ENCODE results near the gene LGR5. TPM values are rescaled to one million over a fixed set of nuclear protein-coding genes. Genes with fewer than 3 reads are reported as not detected.

Gene LGR5
- total and polyA plus RNA-seq, 9 of the 15 experiments (the other 6 are each of a cell fraction or from before 2014, with no cell fraction given) = not detected

- H3K4me3 ChIP-seq = no peak overlapping the region
- in situ Hi-C loops (cut with MboI) (no loop called here), intact Hi-C loops (cut with micrococcal nuclease) (no loop called here)
- H3K36me3 ChIP-seq (ENCODE audit: control insufficient read depth, insufficient read depth, low read length) = no peaks in the 10 kb centered on the region
- H2AFZ ChIP-seq (ENCODE audit: low read depth, low read length) = no peak overlapping the region
- BruUV-seq (replicated peaks) = no TSS peak
- H3K9me3 ChIP-seq (replicated peaks; ENCODE audit: control insufficient read depth, insufficient read depth, low read depth, low read length) = no peaks in the 10 kb centered on the region
- FAIRE-seq (no peak), ATAC-seq (no peak), DNase-seq (ENCODE audit: extremely low read depth in 1 of 4, low spot score in 3 of 4) (no peak)
- no peak overlapping the region for H3K27ac ChIP-seq (ENCODE audit: extremely low read depth, low read depth, low read length)
- H4K20me1 ChIP-seq (replicated peaks; ENCODE audit: control insufficient read depth, insufficient read depth, low read length) = no peaks in the 10 kb centered on the region
- TF ChIP-seq XRCC4 (IDR thresholded peaks at IDR 0.05; ENCODE audit: extremely low read depth, insufficient read depth, insufficient read length) (no peak), ZNF133 (CRISPR knock-in tag; IDR thresholded peaks at IDR 0.05) (no peak), FOXK1 (CRISPR knock-in tag; IDR thresholded peaks at IDR 0.05; ENCODE audit: borderline replicate concordance) (no peak)
- H3K9me1 ChIP-seq (ENCODE audit: control insufficient read depth, insufficient read depth, low read length) = no peaks in the 10 kb centered on the region
- POLR2A ChIA-PET = no interaction called here
- no peaks in the 10 kb centered on the region for H3K79me2 ChIP-seq (ENCODE audit: control insufficient read depth, insufficient read depth, low read length)
- H3K27me3 ChIP-seq (ENCODE audit: control insufficient read depth in 2 of 2, insufficient read depth in 2 of 2, low read length in 2 of 2) = peaks cover 0 to 7% of the 10 kb centered on the region in 2 experiments; a peak in 1 of 5 replicates
- no peak overlapping the region for H3K9ac ChIP-seq (ENCODE audit: insufficient read depth in 1 of 2, low read depth in 2 of 2, low read length in 2 of 2)
- no peaks in the 10 kb centered on the region; a peak in 1 of 5 replicates for H3K4me1 ChIP-seq (replicated peaks in 1 of 2; ENCODE audit: control insufficient read depth in 2 of 2, insufficient read depth in 2 of 2, low read length in 2 of 2)
- no peak overlapping the region for H3K4me2 ChIP-seq (ENCODE audit: insufficient read depth, low read length)
- WGBS (ENCODE audit: insufficient coverage, low coverage, missing lambda C conversion rate) = 20% methylated on average over 2 of the region's 2 CpGs
- CTCF ChIA-PET (ENCODE audit: low intra/inter-chr PET ratio) = no interaction called here
These were observed 143.3 kb downstream of the LGR5 start for GRCh38 chr12:71582925-71583324.

DNA sequence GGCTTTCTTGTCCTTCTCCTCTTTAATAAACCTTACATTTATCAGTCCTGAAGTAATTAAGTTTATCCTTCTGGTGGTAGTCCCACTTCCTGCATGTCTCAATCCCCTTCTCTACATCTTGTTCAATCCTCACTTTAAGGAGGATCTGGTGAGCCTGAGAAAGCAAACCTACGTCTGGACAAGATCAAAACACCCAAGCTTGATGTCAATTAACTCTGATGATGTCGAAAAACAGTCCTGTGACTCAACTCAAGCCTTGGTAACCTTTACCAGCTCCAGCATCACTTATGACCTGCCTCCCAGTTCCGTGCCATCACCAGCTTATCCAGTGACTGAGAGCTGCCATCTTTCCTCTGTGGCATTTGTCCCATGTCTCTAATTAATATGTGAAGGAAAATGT is 144.8 kb downstream of the LGR5 start:
- H3K36me3 ChIP-seq (ENCODE audit: control insufficient read depth, insufficient read depth, low read length) = no peaks in the 10 kb centered on the region
- no peaks in the 10 kb centered on the region for H3K79me2 ChIP-seq (ENCODE audit: control insufficient read depth, insufficient read depth, low read length)
- FAIRE-seq (no peak), DNase-seq (ENCODE audit: extremely low read depth in 1 of 4, low spot score in 3 of 4) (no peak), ATAC-seq (no peak)
- no peaks in the 10 kb centered on the region for H3K9me3 ChIP-seq (replicated peaks; ENCODE audit: control insufficient read depth, insufficient read depth, low read depth, low read length)
- H4K20me1 ChIP-seq (replicated peaks; ENCODE audit: control insufficient read depth, insufficient read depth, low read length) = no peaks in the 10 kb centered on the region
- H3K27me3 ChIP-seq (ENCODE audit: control insufficient read depth in 2 of 2, insufficient read depth in 2 of 2, low read length in 2 of 2) = peaks cover 0 to 7% of the 10 kb centered on the region in 2 experiments; a peak in 1 of 5 replicates
- WGBS (ENCODE audit: insufficient coverage, low coverage, missing lambda C conversion rate) = 12% methylated on average over 3 of the region's 3 CpGs
- ChIA-PET CTCF (ENCODE audit: low intra/inter-chr PET ratio) (no interaction called here), POLR2A (interaction anchor here (1.2 kb wide), 1 partner anchor 12 kb away, joined by 3 read pairs; no protein-coding TSS in a partner anchor)
- H3K4me1 ChIP-seq (replicated peaks in 1 of 2; ENCODE audit: control insufficient read depth in 2 of 2, insufficient read depth in 2 of 2, low read length in 2 of 2) = no peaks in the 10 kb centered on the region
- H2AFZ ChIP-seq (ENCODE audit: low read depth, low read length) = no peak overlapping the region; the same call in 1 of the 2 replicates
- no peak overlapping the region for H3K9ac ChIP-seq (ENCODE audit: insufficient read depth in 1 of 2, low read depth in 2 of 2, low read length in 2 of 2)
- H3K9me1 ChIP-seq (ENCODE audit: control insufficient read depth, insufficient read depth, low read length) = no peaks in the 10 kb centered on the region
- TF ChIP-seq E2F6 (IDR thresholded peaks at IDR 0.05; ENCODE audit: borderline replicate concordance in 1 of 2, extremely low read depth in 1 of 2, insufficient read depth in 1 of 2, insufficient read length in 1 of 2, low read depth in 1 of 2, low read length in 1 of 2, poor library complexity in 1 of 2, severe bottlenecking in 1 of 2) (no peak), ZNF121 (CRISPR knock-in tag; conservative IDR thresholded peaks at IDR 0.05) (no peak), PREB (CRISPR knock-in tag; IDR thresholded peaks at IDR 0.05) (no peak), WHSC1 (IDR thresholded peaks at IDR 0.05; ENCODE audit: low read length) (no peak), TEAD2 (tag; IDR thresholded peaks at IDR 0.05) (no peak)
- in situ Hi-C loops (cut with MboI) (no loop called here), intact Hi-C loops (cut with micrococcal nuclease) (no loop called here)
- H3K4me3 ChIP-seq = no peak overlapping the region
- BruUV-seq (replicated peaks) = no TSS peak
- no peak overlapping the region for H3K27ac ChIP-seq (ENCODE audit: extremely low read depth, low read depth, low read length)
- no peak overlapping the region for H3K4me2 ChIP-seq (ENCODE audit: insufficient read depth, low read length)

All from K562 (cell line).